A673 (cell line): ENCODE measurements around the gene ANKLE1. TPM values are rescaled to one million over a fixed set of nuclear protein-coding genes. Genes with fewer than 3 reads are reported as not detected.
A peak's percentile ranks its signal among the peaks of the same experiment; 100 is the strongest.

Experiments
- BruUV-seq: library from RNA; stranded (reverse); fragments of 400-500 nt; replicated peaks from 2 replicates; lab custom pipeline; 2021; lab: Mats Ljungman, UMichigan
- CTCF ChIA-PET: fragments of 300-600 bp; sonication (Branson Sonifier 250); formaldehyde crosslinking; loops from one replicate; lab custom pipeline; 2022; ENCODE audit warnings: antibody characterized with exemption; lab: Charles Lee
- POLR2A ChIA-PET: fragments of 300-600 bp; sonication (Branson Sonifier 250); formaldehyde crosslinking; loops from one replicate; lab custom pipeline; 2022; ENCODE audit warnings: antibody characterized with exemption; ENCODE audit not compliant: low non-redundant PET; lab: Charles Lee
- DNase-seq: peaks from one replicate; pipeline ENCODE4 v3.0.0-alpha.2; 2015; ENCODE audit warnings: low spot score
- H3K27ac ChIP-seq: fragments of 200-600 bp; sonication (generic); 2 replicates; pipeline ENCODE4 v1.5.1; 2016; ENCODE audit warnings: mixed run types, low read depth, mild to moderate bottlenecking, mixed read lengths, antibody characterized with exemption, low read length; ENCODE audit not compliant: poor library complexity, severe bottlenecking
- H3K27me3 ChIP-seq: fragments of 200-600 bp; sonication (generic); replicated peaks from 2 replicates; pipeline ENCODE4 v1.6.1; 2017; ENCODE audit warnings: mixed run types, low read depth, mild to moderate bottlenecking, mixed read lengths, antibody characterized with exemption, low read length; ENCODE audit not compliant: insufficient read depth, poor library complexity
- H3K36me3 ChIP-seq: fragments of 200-600 bp; sonication (generic); 2 replicates; pipeline ENCODE4 v1.6.1; 2016; ENCODE audit warnings: mixed run types, mild to moderate bottlenecking, mixed read lengths, antibody characterized with exemption, low read length; ENCODE audit not compliant: insufficient read depth, poor library complexity, severe bottlenecking
- H3K4me1 ChIP-seq: fragments of 200-600 bp; sonication (generic); 2 replicates; pipeline ENCODE4 v1.6.1; 2017; ENCODE audit warnings: mixed run types, mild to moderate bottlenecking, mixed read lengths, antibody characterized with exemption, low read length; ENCODE audit not compliant: insufficient read depth, poor library complexity, severe bottlenecking
- H3K4me3 ChIP-seq: fragments of 200-600 bp; sonication (generic); 2 replicates; pipeline ENCODE4 v1.5.1; 2016; ENCODE audit warnings: low read depth, mixed run types, mild to moderate bottlenecking, mixed read lengths, low read length; ENCODE audit not compliant: poor library complexity, severe bottlenecking
- H3K9me3 ChIP-seq: fragments of 200-600 bp; sonication (generic); 2 replicates; pipeline ENCODE4 v1.6.1; 2016; ENCODE audit warnings: mixed run types, low read depth, mild to moderate bottlenecking, mixed read lengths, antibody characterized with exemption, low read length; ENCODE audit not compliant: poor library complexity, severe bottlenecking
- CTCF ChIP-seq: fragments of 300-800, 200-600 bp; sonication (generic); conservative IDR thresholded peaks from 2 replicates; pipeline ENCODE4 v1.5.1; 2017; ENCODE audit warnings: low read depth, mild to moderate bottlenecking, antibody characterized with exemption, low read length, moderate library complexity, mixed read lengths
- EZH2 ChIP-seq: fragments of 200-600 bp; sonication (generic); IDR thresholded peaks from 2 replicates; pipeline ENCODE4 v1.6.1; 2017; ENCODE audit warnings: borderline replicate concordance, low read depth, mild to moderate bottlenecking, mixed read lengths, antibody characterized with exemption, low read length; ENCODE audit not compliant: poor library complexity, severe bottlenecking
- intact Hi-C: fragments of 100-400 bp; cut with micrococcal nuclease; formaldehyde crosslinking; loops from one replicate; pipeline ENCODE4 v1.10.0; 2022; ENCODE audit not compliant: unreplicated experiment
- total RNA-seq: library from RNA; stranded (reverse); gene quantifications from 2 replicates; pipeline ENCODE4 v1.2.3, GENCODE V29; 2021

The ANKLE1 gene
- total RNA-seq, 1 experiment from 2014 or later, result 17.5 TPM

GRCh38 chr19:17323300-17323963, 41.7 kb downstream of the ANKLE1 start:
- H3K4me3 ChIP-seq, result no peak overlapping the region
- no TSS peak for BruUV-seq
- CTCF ChIA-PET, result no interaction called here
- no peak for DNase-seq
- H3K27me3 ChIP-seq, result no peaks in the 10 kb centered on the region
- peaks cover 20% of the 10 kb centered on the region for H3K36me3 ChIP-seq
- no peaks in the 10 kb centered on the region for H3K9me3 ChIP-seq
- POLR2A ChIA-PET, result no interaction called here
- peak overlapping the region; percentile 50 for H3K27ac ChIP-seq
- no peak for TF ChIP-seq CTCF
- TF ChIP-seq EZH2, result no peak
- no peaks in the 10 kb centered on the region for H3K4me1 ChIP-seq
- intact Hi-C loops, result no loop called here

DNA sequence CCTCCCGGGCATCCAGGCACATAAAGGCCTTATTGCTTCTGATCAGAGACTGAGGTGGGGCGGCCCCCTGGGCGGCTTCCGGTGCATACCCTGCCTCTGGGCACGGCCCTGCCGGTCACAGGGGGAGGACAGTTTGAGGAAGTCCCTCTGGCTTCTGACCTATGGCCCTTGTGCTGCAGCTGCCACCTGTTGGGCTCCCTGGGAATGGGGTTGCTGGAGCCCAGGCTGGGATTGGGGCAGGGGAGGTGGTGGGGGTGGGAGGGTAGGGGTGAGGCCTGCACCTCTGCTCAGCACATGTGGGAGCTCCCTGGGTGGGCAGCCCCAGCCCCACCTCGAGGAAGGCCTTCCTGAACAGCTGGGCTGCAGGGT, 42.2 kb downstream of the ANKLE1 start:
- H3K36me3 ChIP-seq, result peaks cover 20% of the 10 kb centered on the region
- TF ChIP-seq CTCF (no peak), EZH2 (no peak)
- intact Hi-C loops, result no loop called here
- POLR2A ChIA-PET, result no interaction called here
- H3K4me1 ChIP-seq, result no peaks in the 10 kb centered on the region
- no peaks in the 10 kb centered on the region for H3K27me3 ChIP-seq
- no peak overlapping the region for H3K27ac ChIP-seq
- H3K9me3 ChIP-seq, result no peaks in the 10 kb centered on the region
- BruUV-seq, result no TSS peak
- CTCF ChIA-PET, result no interaction called here
- no peak for DNase-seq
- no peak overlapping the region for H3K4me3 ChIP-seq

DNA sequence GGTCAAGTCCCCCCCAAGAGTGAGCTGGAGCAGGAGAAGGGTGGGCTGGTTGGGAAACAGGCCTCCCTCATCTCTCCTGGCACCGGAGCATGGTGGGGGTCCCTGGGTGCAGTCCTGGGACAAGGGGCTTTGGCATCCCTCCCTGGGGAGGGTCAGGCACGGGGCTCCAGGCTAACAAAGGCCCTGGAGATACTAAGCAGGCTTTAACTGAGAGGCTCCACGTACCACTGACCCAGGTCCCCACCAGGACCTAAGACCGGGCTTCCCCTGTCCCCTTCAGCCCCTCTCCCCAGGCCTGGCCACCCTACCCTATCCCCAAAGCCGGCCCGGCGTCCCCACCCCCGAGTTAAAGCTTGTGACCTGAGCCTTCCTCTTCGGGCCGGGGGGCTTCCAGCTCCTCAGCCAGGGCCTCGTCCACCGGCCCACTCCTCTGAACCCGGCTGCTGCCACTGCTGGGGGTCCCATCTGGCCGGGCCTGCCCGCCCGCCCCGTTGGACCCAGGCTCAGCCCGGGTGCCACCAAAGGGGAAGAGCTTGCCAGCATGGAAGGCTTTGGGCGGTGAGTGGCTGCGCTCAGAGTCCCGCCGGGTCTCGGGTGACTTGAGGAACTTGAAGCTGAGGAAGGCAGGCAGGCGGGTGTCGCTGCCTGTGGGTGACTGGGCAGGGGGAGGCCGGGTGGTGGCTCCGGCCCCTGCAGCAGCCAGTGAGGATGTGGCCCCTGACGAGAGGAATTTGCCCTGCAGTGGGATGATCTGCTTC, 42.8 kb downstream of the ANKLE1 start:
- TF ChIP-seq CTCF (no peak), EZH2 (no peak)
- Histone ChIP-seq H3K9me3 (no peaks in the 10 kb centered on the region), H3K36me3 (peaks cover 20% of the 10 kb centered on the region), H3K27me3 (no peaks in the 10 kb centered on the region), H3K27ac (no peak overlapping the region), H3K4me3 (no peak overlapping the region), H3K4me1 (no peaks in the 10 kb centered on the region)
- BruUV-seq, result TSS peak; percentile 40
- DNase-seq, result no peak
- ChIA-PET POLR2A (no interaction called here), CTCF (no interaction called here)
- intact Hi-C loops, result no loop called here
